ENCODE results near the gene ZNF681.

- TF ChIP-seq CTCF (IDR thresholded peaks at IDR 0.05) (no peak), POLR2A (IDR thresholded peaks at IDR 0.05) (no peak)
Measured at GRCh38 chr19:23784274-23784673, 25.6 kb upstream of the ZNF681 start.

Data from right lobe of liver (tissue), 4 donors.